Activated naive CD4-positive, alpha-beta T cell treated with anti-CD3 and anti-CD28 coated beads, Interleukin-2, amount 10 ng/mL, durations not matched to agents 5 hours and 36 hours (primary cell): Measurements from ENCODE around the gene FERMT1. TPM values are rescaled to one million over a fixed set of nuclear protein-coding genes. Genes with fewer than 3 reads are reported as not detected.

ENCODE experiments used
- total RNA-seq, 2 experiments: library from RNA; stranded (reverse); gene quantifications; one replicate each; pipeline ENCODE4 v1.2.3, GENCODE V29; 2021

The FERMT1 gene, protein sequence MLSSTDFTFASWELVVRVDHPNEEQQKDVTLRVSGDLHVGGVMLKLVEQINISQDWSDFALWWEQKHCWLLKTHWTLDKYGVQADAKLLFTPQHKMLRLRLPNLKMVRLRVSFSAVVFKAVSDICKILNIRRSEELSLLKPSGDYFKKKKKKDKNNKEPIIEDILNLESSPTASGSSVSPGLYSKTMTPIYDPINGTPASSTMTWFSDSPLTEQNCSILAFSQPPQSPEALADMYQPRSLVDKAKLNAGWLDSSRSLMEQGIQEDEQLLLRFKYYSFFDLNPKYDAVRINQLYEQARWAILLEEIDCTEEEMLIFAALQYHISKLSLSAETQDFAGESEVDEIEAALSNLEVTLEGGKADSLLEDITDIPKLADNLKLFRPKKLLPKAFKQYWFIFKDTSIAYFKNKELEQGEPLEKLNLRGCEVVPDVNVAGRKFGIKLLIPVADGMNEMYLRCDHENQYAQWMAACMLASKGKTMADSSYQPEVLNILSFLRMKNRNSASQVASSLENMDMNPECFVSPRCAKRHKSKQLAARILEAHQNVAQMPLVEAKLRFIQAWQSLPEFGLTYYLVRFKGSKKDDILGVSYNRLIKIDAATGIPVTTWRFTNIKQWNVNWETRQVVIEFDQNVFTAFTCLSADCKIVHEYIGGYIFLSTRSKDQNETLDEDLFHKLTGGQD
- total RNA-seq, result not detected

DNA sequence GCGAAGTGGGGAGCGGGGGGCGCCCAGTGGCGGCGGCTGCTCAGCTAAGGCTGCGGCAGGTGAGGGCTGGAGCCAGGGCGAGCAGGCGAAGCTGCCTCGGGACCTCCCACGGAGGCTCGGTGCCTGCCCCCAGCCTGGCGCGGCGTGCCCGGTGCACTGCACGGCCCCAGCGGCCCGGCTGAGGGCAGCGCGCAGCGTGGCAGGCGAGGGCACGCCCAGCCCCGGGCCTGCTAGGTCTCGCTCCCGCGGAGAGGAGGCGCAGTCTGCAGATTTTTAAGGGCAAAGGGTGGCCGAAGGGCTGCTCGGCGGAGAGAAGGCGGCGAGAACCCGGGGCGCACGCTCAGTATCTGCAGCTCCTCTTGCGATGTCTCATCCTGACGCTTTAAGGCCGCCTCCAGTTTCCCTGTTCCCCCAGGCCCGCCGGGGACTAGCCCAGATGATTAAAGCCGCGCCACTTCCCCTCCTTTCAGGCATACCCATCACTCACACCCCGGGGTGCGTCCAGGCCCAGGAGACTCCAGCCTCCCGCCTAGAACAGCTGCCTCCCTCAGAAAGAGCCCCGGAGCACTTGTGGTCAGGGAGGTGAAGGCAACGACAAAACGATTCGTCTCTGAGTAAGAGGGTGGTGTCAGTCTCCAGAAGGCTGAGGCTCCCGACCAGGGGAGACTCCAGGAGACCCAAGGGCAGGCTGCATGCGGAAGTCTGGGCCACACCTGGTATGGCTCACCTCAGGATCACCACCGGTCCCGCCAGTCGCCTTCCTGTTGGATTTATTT lies at the start of gene FERMT1:
TSS of gene FERMT1 (minus strand) at position 158 of the 776 bp plus-strand sequence. CDS start 3,476 bp downstream, outside the sequence.

DNA sequence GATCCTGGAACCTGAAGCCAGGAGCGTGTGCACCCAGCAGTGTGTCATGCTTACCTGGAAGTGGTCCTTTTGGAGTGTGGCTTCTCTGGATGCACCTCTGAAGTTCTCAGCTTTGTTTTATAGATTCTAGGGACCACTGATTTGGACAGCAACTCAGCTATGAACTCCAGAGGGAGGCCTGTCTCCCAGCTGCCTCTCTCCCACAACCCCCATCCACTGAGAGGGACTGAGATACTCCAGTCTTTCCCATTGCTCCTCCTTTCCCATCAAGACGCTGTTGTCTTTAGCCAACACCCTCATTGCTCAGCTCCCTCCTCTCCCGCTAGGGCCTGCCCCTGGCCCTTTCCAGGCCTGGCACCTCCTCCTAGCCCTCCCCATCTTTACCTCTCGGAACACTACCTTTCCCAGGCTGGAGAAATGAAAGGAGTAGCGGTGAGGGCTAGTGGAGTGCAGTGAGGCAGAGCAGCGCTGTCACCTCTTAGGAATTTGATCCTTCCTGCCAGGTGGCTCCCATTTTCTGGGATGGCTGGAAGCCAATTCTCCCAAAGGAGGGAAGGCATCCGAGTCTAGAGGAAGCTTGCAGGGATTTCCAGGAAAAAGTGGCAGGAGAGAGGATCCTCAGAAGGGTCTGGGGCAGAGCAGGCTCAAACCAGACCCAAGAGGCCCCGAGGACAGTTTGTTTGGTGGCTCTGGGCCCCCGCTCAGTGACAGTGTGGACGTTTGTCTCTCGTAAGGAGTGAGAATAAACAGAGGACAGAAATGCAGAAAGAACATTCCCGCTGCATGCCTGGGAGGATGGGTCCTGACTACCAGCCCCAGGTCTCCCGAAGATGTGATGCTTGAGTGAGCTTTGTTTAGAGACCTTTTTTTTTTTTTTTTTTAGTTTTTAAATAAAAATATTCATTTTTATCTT lies 68.8 kb downstream of the FERMT1 start, which contains the start of gene LRRN4:
TSS of gene LRRN4 (minus strand) at position 285 of the 913 bp plus-strand sequence. CDS start 1,261 bp downstream, outside the sequence.

Other genes starting within 250 kb of the FERMT1 start
- not detected for gene CHGB, start 211.5 kb downstream of the FERMT1 start, total RNA-seq
- 10 to 100 TPM; 13.5 to 14.1 TPM for gene TRMT6, start 172.5 kb downstream of the FERMT1 start, total RNA-seq
- 10 to 100 TPM; 23.7 to 24.2 TPM for gene MCM8, start 172.4 kb downstream of the FERMT1 start, total RNA-seq
- gene CRLS1, start 116.9 kb downstream of the FERMT1 start, total RNA-seq, result 10 to 100 TPM; 28.7 to 29.1 TPM
- gene LRRN4, start 69.0 kb downstream of the FERMT1 start, total RNA-seq, result not detected